ENCODE results near the gene DLG5.

The DLG5 gene

DNA sequence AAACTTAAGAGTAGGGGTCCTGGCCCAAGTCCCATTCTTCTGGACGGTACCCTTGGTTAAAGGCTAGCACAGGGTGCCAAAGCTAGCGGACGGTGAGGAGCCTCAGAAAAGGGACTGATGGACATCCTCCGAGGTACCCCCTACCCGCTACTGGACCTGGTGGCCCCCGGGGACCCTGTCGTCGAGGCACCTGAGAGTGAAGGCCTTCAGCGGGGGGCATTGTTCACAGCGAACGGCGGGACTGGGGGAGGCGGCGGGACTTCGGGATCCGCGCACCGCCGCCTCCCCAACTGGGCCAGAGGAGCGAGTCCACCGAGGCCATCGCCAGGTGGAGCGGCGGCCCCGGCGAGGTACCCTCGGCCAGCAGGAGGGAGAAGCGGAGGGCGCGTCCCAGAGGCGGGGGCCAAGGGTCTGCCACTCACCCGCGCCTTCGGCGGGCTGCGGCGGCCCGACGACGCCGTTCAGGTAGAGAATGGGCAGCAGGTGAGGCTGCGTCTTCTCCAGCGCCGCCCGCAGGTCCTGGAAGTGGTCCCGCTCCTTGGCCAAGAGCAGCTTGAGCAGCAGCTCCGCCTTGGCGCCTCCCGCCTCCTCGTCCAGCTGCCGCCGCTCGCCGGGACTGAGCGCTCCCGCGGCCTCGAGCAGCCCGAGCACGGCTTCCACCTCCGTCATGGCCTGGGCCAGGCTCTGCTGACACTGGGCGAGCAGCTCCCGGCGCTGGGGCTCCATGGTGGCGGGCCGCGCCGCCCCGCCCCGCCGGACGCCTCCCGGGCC lies 575 bp downstream of the DLG5 start:
- TF ChIP-seq, protein P1, sequence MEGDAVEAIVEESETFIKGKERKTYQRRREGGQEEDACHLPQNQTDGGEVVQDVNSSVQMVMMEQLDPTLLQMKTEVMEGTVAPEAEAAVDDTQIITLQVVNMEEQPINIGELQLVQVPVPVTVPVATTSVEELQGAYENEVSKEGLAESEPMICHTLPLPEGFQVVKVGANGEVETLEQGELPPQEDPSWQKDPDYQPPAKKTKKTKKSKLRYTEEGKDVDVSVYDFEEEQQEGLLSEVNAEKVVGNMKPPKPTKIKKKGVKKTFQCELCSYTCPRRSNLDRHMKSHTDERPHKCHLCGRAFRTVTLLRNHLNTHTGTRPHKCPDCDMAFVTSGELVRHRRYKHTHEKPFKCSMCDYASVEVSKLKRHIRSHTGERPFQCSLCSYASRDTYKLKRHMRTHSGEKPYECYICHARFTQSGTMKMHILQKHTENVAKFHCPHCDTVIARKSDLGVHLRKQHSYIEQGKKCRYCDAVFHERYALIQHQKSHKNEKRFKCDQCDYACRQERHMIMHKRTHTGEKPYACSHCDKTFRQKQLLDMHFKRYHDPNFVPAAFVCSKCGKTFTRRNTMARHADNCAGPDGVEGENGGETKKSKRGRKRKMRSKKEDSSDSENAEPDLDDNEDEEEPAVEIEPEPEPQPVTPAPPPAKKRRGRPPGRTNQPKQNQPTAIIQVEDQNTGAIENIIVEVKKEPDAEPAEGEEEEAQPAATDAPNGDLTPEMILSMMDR (IDR thresholded peaks at IDR 0.05; ENCODE audit: control insufficient read depth, insufficient read depth, low read depth, low read length, missing control alignments): no peak
- H3K4me3 ChIP-seq (ENCODE audit: control insufficient read depth, low read depth, low read length): peak overlapping the region; percentile 94
- DNase-seq (ENCODE audit: low read depth): no peak

DNA sequence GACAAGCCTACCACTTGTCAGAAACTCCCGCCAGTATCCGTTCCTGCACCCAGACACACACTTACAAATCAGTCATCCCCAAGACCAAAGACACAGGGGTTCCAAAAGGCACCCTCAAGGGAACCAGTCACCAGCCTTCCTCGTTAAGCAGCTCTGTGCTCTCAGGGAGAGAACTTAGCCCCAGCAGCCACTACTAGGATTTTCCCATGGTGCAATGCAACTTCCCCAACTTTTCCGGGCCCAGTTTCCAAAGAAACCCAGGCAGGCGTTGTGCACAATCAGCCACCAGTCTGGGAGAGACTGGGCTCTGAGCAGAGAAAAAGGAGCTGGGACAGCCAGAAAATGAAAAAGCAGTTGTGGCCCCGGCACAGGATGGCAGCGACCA lies 1.2 kb downstream of the DLG5 start:
- H3K4me3 ChIP-seq (ENCODE audit: control insufficient read depth, low read depth, low read length): peak overlapping the region; percentile 94
- TF ChIP-seq, protein P1 (IDR thresholded peaks at IDR 0.05; ENCODE audit: control insufficient read depth, insufficient read depth, low read depth, low read length, missing control alignments): no peak
- no peak for DNase-seq (ENCODE audit: low read depth)

DNA sequence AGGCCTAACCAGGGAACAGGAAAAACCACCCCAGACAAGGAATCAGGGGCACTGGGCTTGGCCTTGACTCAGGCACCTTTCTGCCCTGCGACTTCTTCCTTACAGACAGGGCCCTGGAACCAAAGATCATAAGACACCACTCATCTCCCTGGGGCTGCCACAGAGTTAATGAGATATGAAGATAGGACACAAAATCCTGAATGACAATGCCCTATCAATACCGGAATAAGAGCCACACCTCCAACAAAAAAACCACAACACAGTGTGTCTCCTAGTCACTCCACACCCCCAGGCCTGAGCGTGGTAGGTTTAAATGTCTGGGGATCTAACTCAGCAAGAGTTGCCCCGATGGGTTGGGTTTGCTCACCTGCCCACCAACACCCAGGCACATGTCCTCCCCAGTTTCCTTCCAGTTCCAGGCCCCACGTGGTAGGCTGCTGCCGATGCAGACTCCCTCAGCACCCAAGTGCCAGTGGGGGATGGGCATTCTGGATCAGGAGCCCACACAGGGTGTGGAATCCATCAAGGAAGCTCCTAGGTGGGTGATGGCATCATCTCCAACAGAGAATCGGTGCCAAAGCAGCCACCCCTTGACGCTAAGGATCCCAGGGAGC lies 3.9 kb downstream of the DLG5 start:
- TF ChIP-seq, protein P1 (IDR thresholded peaks at IDR 0.05; ENCODE audit: control insufficient read depth, insufficient read depth, low read depth, low read length, missing control alignments): no peak
- DNase-seq (ENCODE audit: low read depth): no peak
- H3K4me3 ChIP-seq (ENCODE audit: control insufficient read depth, low read depth, low read length): no peak overlapping the region

DNA sequence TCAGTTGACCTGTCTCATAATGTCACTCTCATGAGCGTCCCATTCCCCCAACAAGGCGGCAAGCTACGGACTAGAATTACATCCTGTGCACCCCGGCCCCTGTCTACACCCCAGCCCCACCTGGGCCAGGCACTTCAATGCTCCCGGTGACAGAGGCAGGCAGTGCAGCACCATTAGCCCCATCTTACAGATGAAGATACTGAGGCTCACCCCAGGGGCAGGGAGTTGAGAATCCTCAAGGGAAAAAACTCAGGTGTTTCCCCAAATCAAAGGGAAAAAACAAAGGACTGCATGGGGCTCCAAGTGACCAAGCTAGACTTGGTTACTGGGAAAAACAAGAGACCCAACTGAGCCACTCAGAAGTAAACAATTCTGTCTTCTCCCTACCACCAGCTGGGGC lies 4.5 kb downstream of the DLG5 start:
- no peak for DNase-seq (ENCODE audit: low read depth)
- H3K4me3 ChIP-seq (ENCODE audit: control insufficient read depth, low read depth, low read length): no peak overlapping the region
- TF ChIP-seq, protein P1 (IDR thresholded peaks at IDR 0.05; ENCODE audit: control insufficient read depth, insufficient read depth, low read depth, low read length, missing control alignments): no peak

DNA sequence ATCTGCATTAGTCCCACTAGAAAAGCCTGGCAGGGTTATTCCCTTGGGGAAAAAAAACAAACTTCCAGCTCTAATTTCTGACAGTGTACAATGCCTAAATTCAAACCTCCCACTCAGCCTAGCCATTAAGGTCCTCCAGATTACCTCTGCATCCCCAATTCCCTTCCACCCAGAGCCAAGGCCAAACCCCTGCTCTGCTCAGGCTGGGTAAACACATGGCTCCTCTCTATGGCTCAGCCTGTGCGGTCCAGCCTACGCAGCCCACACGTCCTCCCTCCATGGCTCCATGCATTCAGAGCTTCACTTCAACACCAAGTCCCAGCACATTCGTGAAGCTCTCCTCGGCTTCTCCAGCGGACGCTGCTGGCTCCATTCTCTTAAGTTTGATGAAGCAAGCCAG lies 5.2 kb downstream of the DLG5 start:
- no peak for DNase-seq (ENCODE audit: low read depth)
- TF ChIP-seq, protein P1 (IDR thresholded peaks at IDR 0.05; ENCODE audit: control insufficient read depth, insufficient read depth, low read depth, low read length, missing control alignments): no peak

DNA sequence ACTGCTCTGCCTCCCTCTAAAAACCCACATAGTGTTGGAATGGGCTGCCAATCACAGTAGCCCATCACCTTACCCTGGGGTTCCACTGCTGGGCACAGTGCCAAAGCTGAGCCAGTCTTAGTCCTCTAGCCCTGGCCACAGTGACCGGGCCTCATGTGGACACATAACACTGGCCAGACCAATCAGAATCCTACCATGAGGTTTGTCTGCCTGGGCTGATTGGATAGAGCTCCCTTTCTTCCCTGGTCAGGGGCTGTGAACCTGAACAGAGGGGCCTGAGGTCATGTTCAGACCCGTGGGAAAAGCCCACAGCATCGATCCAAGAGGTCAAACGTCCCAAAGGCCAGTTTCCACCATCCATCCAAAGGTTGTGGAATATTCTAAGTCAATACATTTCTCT lies 6.1 kb downstream of the DLG5 start:
- DNase-seq (ENCODE audit: low read depth): no peak
- TF ChIP-seq, protein P1 (IDR thresholded peaks at IDR 0.05; ENCODE audit: control insufficient read depth, insufficient read depth, low read depth, low read length, missing control alignments): no peak
- H3K4me3 ChIP-seq (ENCODE audit: control insufficient read depth, low read depth, low read length): no peak overlapping the region

More for the DNA sequence above, 5.2 kb downstream of the DLG5 start:
- no peak overlapping the region for H3K4me3 ChIP-seq (ENCODE audit: control insufficient read depth, low read depth, low read length)
